Activated gamma-delta T cell treated with Interleukin-2 at 50 U/mL for 16 hours (primary cell): ENCODE results near the gene NTM.

Experiments
- DNase-seq: peaks from one replicate; pipeline ENCODE4 v3.0.0-alpha.2; 2020

The NTM gene

GRCh38 chr11:131571571-131571970, 201.2 kb downstream of the NTM start:
- no peak for DNase-seq

- DNase-seq, result no peak
These were observed 202.0 kb downstream of the NTM start for GRCh38 chr11:131572423-131572822.

GRCh38 chr11:131579932-131580387, 209.5 kb downstream of the NTM start:
- DNase-seq, result no peak

GRCh38 chr11:131580476-131580875, 210.1 kb downstream of the NTM start:
- no peak for DNase-seq

- DNase-seq, result no peak
These were observed 210.6 kb downstream of the NTM start for GRCh38 chr11:131581046-131581445.

- DNase-seq, result no peak
These were observed 211.7 kb downstream of the NTM start for GRCh38 chr11:131582021-131582525.

- no peak for DNase-seq
These were observed 213.0 kb downstream of the NTM start for GRCh38 chr11:131583421-131583820.

GRCh38 chr11:131583938-131584337, 213.5 kb downstream of the NTM start:
- DNase-seq, result no peak

- no peak for DNase-seq
These were observed 214.6 kb downstream of the NTM start for GRCh38 chr11:131584785-131585592.

- no peak for DNase-seq
These were observed 217.6 kb downstream of the NTM start for GRCh38 chr11:131588057-131588456.

- no peak for DNase-seq
These were observed 220.6 kb downstream of the NTM start for GRCh38 chr11:131591051-131591461.

- DNase-seq, result no peak
These were observed 221.7 kb downstream of the NTM start for GRCh38 chr11:131592152-131592551.

- DNase-seq, result no peak
These were observed 222.3 kb downstream of the NTM start for GRCh38 chr11:131592734-131593133.

GRCh38 chr11:131593301-131593700, 222.9 kb downstream of the NTM start:
- DNase-seq, result no peak

GRCh38 chr11:131595797-131596196, 225.4 kb downstream of the NTM start:
- DNase-seq, result no peak

- DNase-seq, result no peak
These were observed 227.5 kb downstream of the NTM start for GRCh38 chr11:131597890-131598289.

GRCh38 chr11:131598305-131598704, 227.9 kb downstream of the NTM start:
- no peak for DNase-seq

- DNase-seq, result no peak
These were observed 228.9 kb downstream of the NTM start for GRCh38 chr11:131599285-131599684.

- no peak for DNase-seq
These were observed 230.2 kb downstream of the NTM start for GRCh38 chr11:131600628-131601027.

- no peak for DNase-seq
These were observed 231.2 kb downstream of the NTM start for GRCh38 chr11:131601586-131601985.

- DNase-seq, result no peak
These were observed 232.0 kb downstream of the NTM start for GRCh38 chr11:131602431-131602830.

- DNase-seq, result no peak
These were observed 236.5 kb downstream of the NTM start for GRCh38 chr11:131606811-131607335.

GRCh38 chr11:131609337-131609736, 238.9 kb downstream of the NTM start:
- no peak for DNase-seq

GRCh38 chr11:131609921-131610320, 239.5 kb downstream of the NTM start:
- DNase-seq, result no peak

- DNase-seq, result no peak
These were observed 240.9 kb downstream of the NTM start for GRCh38 chr11:131611322-131611721.
